ENCODE results near the gene SMG6.

DNA sequence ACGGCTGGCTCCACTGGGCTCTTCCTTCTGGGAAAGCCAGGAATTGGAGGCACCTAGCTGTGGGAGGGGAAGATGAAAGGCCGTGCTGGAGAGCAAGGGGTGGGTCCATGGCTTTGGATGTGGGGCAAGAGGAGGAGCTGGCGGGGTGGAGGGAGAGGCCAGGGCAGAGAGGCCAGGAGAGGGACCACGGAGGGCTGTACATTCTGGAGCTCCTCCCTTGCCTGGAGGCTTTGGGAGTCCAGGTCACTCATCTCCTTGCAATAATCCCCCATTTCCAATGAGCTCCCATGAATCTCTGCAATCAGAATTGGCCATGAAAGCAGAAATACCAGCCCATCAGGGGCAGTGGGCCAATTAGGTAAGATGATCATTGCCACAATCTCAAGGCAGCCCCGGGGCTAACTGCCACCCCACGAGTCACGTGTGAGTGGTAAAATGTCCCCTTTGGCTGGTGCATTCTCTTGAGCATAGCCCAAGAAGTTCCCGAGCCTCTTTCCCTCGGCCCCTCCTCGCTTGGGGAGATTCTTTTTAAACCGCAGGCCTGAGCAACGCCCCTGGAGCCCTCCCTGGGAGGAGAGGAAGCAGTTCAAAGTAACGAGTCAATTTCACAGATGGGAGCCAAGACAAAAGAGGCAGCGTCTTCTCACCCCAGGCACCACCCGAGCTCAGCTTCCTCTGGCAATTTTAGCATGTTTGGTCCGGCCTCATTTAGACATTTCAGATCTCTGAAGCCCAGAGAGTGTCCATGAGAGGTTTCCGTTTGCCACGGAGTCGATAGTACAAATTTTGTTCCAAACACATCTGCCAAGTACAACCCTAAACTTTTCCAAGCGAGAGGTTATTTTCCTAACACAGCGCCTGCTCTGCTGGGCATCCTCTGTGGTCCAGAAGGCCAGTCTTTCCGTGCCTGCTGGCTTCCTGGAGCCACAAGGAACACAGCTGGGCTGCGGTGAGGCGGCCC lies 291.9 kb downstream of the SMG6 start:
- TF ChIP-seq, protein P1, sequence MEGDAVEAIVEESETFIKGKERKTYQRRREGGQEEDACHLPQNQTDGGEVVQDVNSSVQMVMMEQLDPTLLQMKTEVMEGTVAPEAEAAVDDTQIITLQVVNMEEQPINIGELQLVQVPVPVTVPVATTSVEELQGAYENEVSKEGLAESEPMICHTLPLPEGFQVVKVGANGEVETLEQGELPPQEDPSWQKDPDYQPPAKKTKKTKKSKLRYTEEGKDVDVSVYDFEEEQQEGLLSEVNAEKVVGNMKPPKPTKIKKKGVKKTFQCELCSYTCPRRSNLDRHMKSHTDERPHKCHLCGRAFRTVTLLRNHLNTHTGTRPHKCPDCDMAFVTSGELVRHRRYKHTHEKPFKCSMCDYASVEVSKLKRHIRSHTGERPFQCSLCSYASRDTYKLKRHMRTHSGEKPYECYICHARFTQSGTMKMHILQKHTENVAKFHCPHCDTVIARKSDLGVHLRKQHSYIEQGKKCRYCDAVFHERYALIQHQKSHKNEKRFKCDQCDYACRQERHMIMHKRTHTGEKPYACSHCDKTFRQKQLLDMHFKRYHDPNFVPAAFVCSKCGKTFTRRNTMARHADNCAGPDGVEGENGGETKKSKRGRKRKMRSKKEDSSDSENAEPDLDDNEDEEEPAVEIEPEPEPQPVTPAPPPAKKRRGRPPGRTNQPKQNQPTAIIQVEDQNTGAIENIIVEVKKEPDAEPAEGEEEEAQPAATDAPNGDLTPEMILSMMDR (IDR thresholded peaks at IDR 0.05) = no peak
- TF ChIP-seq POLR2A (IDR thresholded peaks at IDR 0.05) = no peak

All from uterus (tissue), 2 donors.